GM19455 (cell line): ENCODE measurements around the gene TEX9.
A peak's percentile ranks its signal among the peaks of the same experiment; 100 is the strongest.

Source experiments
- ATAC-seq: cut with Tn5 transposase; IDR thresholded peaks from one replicate; pipeline ENCODE4 v1.9.1; 2021; ENCODE audit not compliant: unreplicated experiment

The TEX9 gene

DNA sequence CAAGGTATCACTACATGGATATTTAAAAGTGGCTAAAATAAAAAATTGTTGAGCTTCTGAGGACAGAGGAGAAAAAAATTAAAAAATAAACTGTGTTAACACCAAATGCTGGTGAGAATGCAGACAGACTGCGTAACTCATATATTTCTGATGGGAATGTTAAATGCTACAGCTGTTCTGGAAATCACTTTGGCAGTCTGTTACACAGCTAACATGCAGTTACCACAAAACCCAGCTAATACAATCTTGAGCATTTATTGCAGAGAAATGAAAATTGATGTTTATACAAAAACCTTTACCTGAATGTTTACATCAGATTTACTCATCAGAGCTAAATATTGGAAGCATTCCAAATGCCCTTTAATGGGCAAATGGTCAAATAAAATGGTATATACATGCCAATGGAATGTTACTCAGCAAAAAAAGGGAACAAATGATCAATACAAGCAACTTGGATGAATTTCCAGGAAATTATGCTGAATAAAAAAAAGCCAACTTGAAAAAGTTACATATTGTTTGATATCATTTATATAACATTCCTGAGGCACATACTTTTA, 75.1 kb downstream of the TEX9 start:
- ATAC-seq: no peak

DNA sequence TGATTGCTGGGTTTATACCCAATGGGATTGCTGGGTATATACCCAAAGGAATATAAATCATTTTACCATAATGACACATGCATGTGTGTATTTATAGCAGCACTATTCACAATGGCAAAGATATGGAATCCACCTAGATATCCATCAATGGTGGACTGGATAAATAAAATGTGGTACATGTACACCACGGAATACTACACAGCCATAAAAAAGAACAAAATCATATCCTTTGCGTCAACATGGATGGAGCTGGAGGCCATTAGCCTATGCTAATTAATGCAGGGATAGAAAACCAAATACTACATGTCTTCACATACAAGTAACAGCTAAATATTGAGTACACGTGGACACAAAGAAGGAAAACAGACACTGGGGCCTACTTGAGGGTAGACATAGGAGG, 77.1 kb downstream of the TEX9 start:
- ATAC-seq: no peak

DNA sequence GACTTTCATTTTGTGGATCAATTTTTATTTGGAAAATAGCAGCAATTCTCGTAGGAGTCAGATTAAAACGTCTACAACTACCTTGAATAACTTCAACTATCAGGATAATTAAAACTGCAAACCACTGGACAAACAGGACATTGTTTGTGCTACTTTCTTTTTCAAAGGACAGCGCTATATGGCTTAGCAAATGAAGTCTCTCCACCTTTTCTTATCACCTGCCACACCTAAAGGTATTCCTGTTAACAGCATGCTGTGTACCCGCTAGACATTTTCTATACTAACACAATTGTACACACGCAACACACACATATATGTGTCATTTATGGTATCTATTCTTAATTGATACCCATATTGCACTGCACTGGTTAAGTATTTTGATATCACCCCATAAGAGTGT, 80.5 kb downstream of the TEX9 start:
- no peak for ATAC-seq

DNA sequence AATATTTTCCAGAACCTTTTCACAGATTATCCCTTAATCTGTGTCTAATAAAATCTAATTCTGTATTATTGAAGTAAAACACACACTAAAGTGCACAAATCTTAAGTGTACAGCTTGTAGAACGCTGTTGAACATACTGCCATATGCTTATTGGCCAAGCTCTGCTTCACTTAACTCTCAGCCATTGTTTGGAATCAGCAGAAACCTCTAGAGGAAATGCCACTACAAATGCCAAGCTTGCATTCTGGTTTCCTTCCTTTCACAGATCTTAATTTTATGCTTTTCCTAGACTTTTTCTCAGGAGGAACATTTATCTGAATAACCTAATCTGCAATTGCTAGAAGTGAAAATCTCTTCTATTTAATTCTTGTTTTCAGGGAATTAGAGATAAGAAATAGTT, 89.6 kb downstream of the TEX9 start:
- ATAC-seq: no peak

DNA sequence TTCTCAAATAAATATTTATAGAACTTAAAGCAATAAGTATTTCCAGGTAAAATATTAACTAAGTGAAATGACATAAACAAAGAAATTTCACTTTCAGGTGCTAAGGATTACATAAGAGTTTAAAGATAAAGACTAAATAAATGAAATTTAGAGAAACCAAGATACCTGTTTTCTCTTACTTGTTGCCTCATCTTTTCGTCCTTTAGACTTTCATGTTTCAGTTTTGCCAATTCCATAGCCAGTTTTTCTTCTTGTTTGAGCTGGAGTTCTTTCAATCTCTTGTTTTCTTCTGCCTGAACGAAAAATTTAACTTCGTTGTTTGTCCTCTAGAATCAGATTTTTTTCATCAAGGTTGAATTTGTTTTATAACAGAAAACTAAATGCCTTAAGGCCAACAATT, 91.0 kb downstream of the TEX9 start:
- no peak for ATAC-seq

DNA sequence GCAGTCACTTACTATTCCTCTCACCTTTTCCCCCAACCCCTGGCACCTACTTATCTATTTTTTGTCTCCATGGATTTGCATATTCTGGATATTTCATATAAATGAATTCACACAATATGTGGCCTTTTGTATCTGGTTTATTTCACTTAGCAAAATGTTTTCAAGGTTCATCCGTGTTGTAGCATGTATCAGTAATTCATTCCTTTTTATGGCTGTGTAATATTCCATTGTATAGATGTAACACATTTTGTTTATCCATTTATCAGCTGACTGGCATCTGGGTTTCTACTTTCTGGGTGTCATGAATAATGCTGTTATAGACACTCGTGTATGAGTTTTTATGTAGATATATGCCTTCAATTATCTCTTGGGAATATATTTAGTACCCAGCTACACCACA, 93.9 kb downstream of the TEX9 start:
- ATAC-seq: no peak

DNA sequence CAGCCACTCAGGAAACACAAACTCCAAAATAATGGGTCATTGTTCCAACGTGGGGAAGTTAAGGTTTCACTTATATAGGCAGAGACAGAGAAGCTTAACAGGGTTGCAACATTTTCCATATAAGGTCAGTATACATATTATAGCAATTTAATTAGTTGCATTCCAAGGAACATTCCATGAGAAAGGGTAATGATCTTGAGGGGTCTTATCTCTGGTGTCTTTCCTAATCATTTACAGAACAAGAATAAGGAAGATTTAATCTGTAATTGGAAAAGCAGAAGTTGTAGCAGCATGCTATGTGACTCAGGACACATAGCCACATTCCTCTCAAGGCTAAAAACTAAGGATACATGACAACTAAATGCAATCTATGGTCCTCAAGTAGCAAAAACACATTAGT, 94.8 kb downstream of the TEX9 start:
- ATAC-seq: no peak

DNA sequence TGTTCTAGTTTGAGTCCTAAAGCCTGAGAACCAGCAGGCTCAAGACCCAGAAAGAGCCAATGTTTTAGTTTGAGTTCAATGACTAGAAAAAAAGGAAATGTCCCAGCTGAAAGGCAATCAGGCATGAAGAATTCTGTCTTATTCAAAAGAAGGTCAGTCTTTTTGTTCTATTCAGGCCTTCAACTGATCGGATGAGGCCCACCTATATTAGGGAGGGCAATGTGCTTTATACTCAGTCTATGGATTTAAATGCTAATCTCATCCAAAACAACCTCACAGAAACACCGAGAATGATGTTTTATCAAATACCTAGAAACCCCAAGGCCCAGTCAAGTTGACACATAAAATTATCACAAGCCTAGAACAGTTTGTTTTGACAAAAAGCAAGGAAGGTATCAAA, 95.7 kb downstream of the TEX9 start:
- ATAC-seq: no peak

DNA sequence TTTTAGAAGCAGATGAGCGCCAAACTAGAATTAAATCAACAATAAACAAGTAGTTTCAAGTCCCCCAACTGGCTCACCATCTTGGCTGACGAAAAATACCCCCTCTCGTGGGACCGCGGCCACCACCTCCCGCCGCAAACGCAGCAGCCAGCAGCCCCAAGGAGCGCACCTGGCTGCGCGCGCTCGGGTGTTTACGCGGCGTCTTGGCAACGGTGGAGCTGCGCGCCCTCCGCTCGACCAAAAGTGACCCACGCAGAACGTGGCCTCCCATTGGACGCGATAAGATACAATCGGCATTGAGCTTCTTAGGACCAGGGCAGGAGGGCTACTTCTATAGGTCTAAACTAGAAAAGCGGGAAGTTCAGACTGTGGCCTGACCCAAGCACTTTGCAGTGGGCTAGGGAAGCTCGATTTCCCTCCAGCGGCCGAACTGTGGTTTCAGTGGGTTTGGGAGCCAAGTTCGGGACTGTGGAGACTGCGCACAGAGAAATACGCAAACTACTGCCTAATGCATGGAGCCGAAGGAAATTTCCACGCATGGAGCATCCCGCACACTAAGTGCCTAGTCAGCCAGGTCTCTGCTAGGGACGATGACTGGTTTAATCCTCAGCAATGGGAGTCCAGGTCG, 99.8 kb downstream of the TEX9 start, which contains the start of gene MNS1:
MNS1 (minus strand) TSS at position 245 of the 628 bp plus-strand sequence; CDS start at position 80, 165 bp downstream.
- peak; percentile 99 for ATAC-seq

DNA sequence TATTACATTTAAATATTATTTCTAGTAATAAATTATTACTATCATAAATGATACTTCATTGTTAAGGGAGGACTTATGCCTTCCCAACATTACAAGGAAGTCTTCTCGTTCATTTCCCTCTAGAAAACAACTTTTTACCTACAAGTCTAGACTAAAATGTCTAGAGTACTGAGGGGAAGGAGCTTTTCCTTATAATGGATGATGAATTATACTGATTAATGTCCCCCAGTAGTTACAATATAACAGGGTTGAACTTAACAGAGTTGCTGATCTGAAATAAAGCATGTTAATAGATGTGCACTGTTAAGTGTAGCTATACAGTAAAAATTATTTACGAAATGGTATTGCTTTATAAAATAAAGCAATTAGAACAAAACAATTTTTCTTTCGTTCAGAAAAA, 102.4 kb downstream of the TEX9 start:
- no peak for ATAC-seq

DNA sequence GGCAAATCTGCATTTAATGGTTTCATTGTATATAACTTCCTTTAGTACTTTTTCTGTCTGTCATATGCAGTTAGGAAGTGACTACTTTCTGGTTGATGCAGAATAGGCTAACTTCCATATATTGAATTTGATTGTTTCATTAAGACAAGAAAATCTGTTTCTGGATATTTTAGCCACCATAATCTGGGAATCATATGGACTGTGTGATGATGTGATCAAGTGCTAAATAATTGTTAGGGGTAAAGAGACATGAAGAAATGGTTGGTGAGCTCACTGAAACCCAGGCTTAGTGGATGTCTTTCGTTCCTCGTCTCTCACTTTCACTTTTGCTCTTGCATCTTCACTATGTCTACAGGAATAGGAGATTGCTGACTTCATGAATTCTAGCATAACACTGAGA, 103.2 kb downstream of the TEX9 start:
- peak; percentile 43 for ATAC-seq

DNA sequence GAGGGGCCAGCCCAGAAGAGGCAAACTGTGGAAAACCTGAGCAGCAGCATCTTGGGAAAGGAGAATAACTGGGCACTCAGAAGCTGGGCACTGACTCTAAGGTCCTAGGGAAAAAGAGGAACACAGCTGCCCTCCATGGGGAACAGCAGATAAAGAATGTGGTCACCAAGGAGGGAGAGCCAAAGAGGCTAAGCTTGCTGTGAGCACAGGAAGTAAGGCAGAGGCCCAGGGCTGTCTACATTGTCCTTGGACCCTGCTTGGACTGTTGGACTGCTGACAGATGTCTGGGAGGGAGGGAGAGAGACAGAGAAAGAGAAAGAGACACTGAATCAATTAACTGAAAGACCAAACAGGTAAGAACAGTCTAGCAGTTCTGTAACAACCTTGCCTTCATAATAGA, 104.3 kb downstream of the TEX9 start:
- no peak for ATAC-seq

DNA sequence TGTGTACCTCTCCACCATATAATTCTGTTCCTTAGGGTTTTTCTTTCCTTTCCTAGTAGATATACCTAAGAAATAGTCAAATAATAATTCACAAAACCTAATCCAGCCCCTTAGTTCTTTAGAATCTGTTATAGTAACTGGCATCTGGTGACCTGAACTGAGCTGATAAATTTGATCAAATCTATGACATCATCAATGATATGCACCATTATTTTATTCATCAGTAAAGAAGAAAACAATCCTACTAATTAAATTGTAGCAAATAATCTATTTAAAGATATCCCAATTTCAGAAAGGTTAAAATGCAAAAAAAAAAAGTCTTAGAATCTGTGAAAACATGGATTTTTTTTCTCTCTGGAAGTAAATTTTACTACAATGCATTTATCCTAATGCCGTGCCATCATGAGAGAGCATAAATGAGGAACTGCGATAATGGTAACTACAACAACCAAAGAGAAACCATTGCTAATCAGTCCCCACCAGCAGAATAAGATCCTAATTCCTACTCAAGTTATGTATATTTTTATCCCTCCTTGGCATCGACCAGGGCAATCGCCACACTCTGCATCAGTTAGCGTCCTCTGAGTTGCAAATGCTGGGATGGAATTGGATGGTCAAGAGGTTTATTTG, 106.3 kb downstream of the TEX9 start:
- no peak for ATAC-seq

DNA sequence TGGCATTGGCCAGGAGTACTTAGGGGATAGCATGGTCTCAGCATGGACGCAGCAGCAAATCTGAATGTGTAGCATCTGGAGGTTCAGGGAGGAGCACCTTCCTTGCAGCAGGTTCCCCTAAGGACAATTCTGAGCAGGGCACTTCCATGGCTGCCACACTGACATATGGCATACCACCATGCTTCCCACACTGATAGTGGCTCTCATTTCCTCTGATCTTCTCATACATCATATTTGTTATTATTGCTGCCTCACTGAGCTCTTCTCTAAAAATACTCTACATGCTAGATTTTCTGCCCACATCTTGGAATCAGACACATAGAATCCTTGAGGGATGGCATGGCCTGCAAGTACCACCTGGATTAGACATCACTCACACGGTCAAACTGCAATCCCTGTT, 107.1 kb downstream of the TEX9 start:
- no peak for ATAC-seq

DNA sequence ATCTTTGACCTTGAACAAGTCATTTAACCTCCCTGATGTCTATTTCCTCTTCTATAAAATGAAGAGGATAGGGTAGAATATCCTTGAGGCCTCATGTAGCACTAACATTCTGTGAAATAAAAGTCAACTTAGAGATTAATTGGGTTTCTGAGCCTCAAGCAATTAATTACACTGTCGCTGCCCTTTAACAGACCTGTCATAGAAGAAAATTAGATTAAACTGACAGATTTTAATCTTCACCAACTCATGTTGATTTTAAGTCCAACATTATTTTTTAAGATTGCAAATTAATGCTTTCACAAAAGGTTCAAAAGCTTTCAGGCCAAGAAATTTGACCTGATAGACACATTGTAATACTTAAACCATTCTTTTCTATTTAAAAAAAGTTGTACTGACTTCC, 107.8 kb downstream of the TEX9 start:
- ATAC-seq: no peak

DNA sequence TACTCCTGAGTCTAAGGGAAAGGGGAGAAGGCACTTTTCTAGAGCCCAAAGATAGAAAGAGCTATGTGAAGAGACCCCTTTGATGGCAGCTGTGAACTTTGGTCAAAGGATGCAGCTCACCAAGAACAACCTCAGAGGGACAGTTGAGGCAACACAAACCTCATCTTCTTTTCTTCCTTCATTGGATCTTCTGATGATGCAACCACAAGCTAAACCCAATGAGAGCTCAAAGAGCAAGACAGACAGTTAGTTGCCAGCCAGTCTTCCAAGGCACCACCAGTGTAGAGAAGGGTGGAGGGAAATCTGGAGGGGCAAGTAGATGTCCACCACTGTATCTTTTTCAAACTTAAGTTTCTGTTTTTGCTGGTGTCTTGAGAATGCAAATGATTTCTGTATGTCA, 110.1 kb downstream of the TEX9 start:
- ATAC-seq: no peak
